ENCODE results near the gene TET2.

The TET2 gene

GRCh38 chr4:105139646-105140045 is 7.0 kb upstream of the TET2 start:
- in situ Hi-C loops (cut with HindIII; ENCODE audit: low sequenced_read_pairs), result no loop called here

- in situ Hi-C loops (cut with HindIII; ENCODE audit: low sequenced_read_pairs), result no loop called here
These were observed 5.8 kb upstream of the TET2 start for GRCh38 chr4:105140684-105141490.

- in situ Hi-C loops (cut with HindIII; ENCODE audit: low sequenced_read_pairs), result no loop called here
These were observed 1.3 kb upstream of the TET2 start for GRCh38 chr4:105145156-105145902.

- in situ Hi-C loops (cut with HindIII; ENCODE audit: low sequenced_read_pairs), result no loop called here
These were observed 787 bp upstream of the TET2 start for GRCh38 chr4:105145903-105146275.

- in situ Hi-C loops (cut with HindIII; ENCODE audit: low sequenced_read_pairs), result no loop called here
These were observed 408 bp downstream of the TET2 start for GRCh38 chr4:105147016-105147552.

- in situ Hi-C loops (cut with HindIII; ENCODE audit: low sequenced_read_pairs), result no loop called here
These were observed 981 bp downstream of the TET2 start for GRCh38 chr4:105147553-105148161.

GRCh38 chr4:105148356-105148755 is 1.7 kb downstream of the TET2 start:
- in situ Hi-C loops (cut with HindIII; ENCODE audit: low sequenced_read_pairs), result no loop called here

- in situ Hi-C loops (cut with HindIII; ENCODE audit: low sequenced_read_pairs), result no loop called here
These were observed 2.1 kb downstream of the TET2 start for GRCh38 chr4:105148776-105149175.

- in situ Hi-C loops (cut with HindIII; ENCODE audit: low sequenced_read_pairs), result no loop called here
These were observed 3.1 kb downstream of the TET2 start for GRCh38 chr4:105149771-105150170.

GRCh38 chr4:105150503-105150902 is 3.8 kb downstream of the TET2 start:
- in situ Hi-C loops (cut with HindIII; ENCODE audit: low sequenced_read_pairs), result no loop called here

GRCh38 chr4:105153749-105154148 is 7.1 kb downstream of the TET2 start:
- in situ Hi-C loops (cut with HindIII; ENCODE audit: low sequenced_read_pairs), result no loop called here

- in situ Hi-C loops (cut with HindIII; ENCODE audit: low sequenced_read_pairs), result no loop called here
These were observed 7.9 kb downstream of the TET2 start for GRCh38 chr4:105154576-105154975.

- in situ Hi-C loops (cut with HindIII; ENCODE audit: low sequenced_read_pairs), result no loop called here
These were observed 8.8 kb downstream of the TET2 start for GRCh38 chr4:105155426-105155825.

- in situ Hi-C loops (cut with HindIII; ENCODE audit: low sequenced_read_pairs), result no loop called here
These were observed 12.2 kb downstream of the TET2 start for GRCh38 chr4:105158837-105159236.

- in situ Hi-C loops (cut with HindIII; ENCODE audit: low sequenced_read_pairs), result no loop called here
These were observed 15.6 kb downstream of the TET2 start for GRCh38 chr4:105162123-105162796.

- in situ Hi-C loops (cut with HindIII; ENCODE audit: low sequenced_read_pairs), result no loop called here
These were observed 17.9 kb downstream of the TET2 start for GRCh38 chr4:105164548-105164947.

GRCh38 chr4:105166066-105166465 is 19.4 kb downstream of the TET2 start:
- in situ Hi-C loops (cut with HindIII; ENCODE audit: low sequenced_read_pairs), result no loop called here

GRCh38 chr4:105170711-105171110 is 24.0 kb downstream of the TET2 start:
- in situ Hi-C loops (cut with HindIII; ENCODE audit: low sequenced_read_pairs), result no loop called here

GRCh38 chr4:105171912-105172311 is 25.2 kb downstream of the TET2 start:
- in situ Hi-C loops (cut with HindIII; ENCODE audit: low sequenced_read_pairs), result no loop called here

- in situ Hi-C loops (cut with HindIII; ENCODE audit: low sequenced_read_pairs), result no loop called here
These were observed 27.4 kb downstream of the TET2 start for GRCh38 chr4:105174098-105174497.
